Stimulated activated CD4-positive, alpha-beta T cell treated with anti-CD3 and anti-CD28 coated beads, Interleukin-1b, Interleukin-23, amount 100 ng/mL, for 1 hour (primary cell): ENCODE results near the gene SHC2.
"Not testable (repeated sequence)": the region's sequence is repeated elsewhere in the genome, so short reads cannot be mapped to it uniquely, and the experiment has no call there.

Experiments used
- DNase-seq, 2 donors: peaks; one replicate each; pipeline ENCODE4 v3.0.0-alpha.2; 2020; ENCODE audit warnings: low read depth in 2 of 2

SHC2 gene

GRCh38 chr19:408441-408901 lies 52.4 kb downstream of the SHC2 start:
- no peak for DNase-seq

DNA sequence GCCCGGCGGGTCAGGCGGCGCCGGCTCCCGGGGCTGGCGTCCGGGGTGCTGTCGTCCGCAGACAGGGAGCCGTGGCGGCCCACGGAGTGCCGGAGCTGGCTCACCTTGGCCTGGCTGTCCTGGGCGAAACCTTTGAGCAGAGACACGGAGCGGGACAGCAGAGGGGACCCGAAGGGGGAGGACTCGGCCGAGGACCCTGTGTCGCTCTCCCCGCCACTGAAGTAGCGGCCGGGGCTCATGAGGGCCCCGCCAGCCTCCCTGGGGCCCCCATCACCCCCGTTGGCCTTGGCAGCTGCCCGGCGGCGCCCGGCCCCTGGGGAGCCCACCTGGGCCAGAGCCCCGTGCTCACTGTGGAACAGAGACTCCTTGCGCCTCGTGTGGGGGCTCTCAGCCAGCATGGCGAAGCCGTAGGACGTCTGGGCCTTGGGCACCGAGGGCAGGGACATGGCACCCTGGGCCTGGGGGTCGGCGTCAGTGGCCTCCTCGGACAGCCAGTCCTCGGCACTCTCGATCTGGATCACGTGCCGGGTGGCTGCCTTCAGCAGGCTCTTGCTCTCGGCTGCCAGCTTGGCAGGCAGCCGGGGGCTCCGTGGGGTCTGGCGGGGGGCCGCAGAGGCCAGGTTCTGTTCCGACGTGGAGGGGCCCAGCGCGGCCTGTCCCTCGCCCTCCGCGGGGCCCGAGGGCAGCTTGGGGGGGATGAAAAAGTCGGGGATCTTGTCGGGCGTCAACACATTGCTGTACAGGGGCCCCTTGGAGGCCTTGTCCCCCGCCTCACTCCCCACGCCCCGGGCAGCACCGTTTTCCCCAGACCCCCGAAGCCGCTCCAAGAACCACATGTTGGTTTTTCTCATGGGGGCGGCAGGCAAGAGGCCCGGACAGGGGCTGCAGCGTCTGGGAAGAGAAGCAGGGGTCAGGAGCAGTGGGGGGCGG lies 53.1 kb downstream of the SHC2 start:
- no peak for DNase-seq

DNA sequence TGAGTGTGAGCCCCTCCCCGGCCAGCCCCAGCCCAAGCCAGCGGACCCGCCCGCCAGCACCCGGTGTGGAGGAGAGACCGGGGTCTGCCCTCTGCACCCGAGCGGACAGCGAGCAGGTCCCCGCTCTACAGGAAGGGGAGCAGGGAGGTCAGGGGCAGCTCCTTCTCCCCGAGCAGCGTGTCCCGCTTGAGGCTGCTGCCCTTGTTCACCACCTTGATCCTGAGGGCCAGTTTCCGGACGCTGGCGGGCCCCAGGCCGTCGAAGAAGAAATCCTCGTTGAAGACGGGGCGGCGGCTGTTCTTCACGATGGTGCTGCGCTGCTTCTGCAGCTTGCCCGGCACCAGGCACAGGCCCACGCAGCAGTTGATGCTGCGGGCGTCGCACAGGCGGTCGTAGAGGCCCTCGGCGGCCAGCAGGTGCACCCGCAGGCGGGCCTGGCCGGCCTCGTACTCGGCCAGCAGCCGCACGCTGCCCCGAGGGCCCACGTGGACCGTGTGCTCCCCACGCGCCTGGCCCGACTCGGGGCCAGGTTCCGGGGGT lies 53.8 kb downstream of the SHC2 start:
- no peak for DNase-seq

- no peak for DNase-seq
These were observed 54.6 kb downstream of the SHC2 start for GRCh38 chr19:406135-406781.

DNA sequence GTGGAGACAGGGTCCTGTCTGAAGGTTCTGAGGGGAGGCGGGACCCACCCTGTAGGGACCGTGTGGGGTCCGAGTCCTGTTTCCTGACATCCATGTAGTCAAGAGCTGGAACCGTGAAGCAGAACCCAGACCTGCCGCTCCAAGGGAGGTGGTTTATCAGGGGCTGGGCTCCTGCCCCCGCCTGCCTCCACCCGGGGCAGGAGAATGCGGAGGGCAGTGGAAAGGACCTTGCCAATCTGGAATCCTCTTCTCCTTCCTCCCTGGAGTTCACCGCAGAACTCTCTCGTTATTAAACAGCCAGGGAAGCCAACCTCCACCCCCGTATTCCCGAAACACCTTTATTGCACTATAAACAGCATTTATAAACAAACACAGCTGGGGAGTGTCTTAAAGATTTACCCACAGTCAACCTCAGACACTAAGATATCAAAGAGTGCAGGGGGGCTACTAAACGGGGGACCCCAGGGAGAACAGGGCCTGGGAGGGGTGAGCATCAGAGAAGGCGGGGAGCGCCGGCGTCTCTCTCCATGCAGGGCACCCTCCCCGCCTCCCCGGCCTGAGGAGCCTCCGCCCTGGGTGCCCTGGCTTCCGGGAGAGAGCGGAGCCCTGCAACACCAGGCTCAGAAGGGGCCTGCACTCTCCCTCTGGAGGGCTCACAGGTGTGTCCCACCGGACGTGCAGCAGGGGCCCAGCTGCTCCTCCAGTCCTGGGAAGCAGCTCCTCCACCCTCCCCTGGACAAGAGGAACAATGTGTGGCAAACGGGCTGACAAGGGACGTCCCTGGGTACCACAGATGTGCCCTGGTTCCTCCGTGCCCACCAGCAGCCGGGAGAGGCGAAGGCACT lies 55.5 kb downstream of the SHC2 start:
- DNase-seq, result no peak

DNA sequence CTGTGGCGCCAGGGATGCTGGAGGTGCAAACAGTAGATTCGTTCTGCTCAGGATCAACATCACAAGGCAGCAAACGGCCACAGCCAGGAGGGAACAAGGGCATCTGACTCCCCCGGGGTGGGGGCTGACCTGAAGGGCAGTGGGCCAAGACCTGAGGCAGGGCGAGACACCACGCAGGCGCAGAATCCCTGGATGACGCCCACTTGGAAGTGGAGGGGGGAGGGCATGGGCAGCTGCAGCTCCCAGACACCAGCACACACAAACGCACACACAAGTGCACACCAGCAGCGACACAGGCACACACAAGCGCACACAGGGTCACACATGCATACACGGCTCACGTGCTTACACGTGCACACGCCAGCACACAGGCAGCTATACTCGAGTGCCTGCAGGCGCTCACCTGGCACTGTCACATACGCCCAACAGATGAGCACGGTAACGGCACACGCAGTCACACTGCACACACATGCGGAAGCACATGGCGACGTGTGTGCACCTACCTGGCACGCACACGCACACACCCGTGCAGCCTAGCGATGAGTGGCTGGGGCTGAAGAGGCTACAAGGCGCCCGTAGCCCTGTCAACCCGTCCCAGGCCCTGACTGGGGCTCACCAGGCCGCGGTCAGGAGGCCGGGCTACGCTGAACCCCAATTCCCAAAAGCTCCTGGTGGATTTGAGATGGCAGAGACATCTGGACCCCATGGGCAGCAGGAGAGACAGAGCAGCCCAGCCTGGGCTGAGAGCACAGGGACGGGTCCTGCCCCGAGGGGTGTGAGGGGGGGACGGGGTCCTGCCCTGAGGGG lies 57.4 kb downstream of the SHC2 start:
- DNase-seq, result no peak

DNA sequence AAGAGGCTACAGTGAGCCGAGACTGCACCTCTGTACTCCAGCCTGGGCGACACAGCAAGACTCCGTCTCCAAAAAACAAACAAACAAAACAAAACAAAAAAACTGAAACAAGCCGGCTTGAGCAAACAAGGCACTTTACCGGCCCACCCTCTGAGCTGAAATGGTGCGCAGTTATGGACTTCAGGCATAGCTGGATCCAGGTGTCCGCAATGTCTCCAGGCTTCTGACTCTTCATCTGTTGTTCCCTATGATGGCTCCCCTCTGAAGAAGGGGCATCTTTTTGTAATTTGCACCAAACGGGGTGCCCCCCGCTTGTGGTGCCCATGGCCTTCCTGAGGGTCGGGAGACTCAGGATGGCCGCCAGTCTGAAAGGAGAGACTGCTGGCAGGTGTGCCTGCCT lies 58.0 kb downstream of the SHC2 start:
- DNase-seq, result no peak

GRCh38 chr19:401866-402511 lies 58.8 kb downstream of the SHC2 start:
- no peak for DNase-seq

DNA sequence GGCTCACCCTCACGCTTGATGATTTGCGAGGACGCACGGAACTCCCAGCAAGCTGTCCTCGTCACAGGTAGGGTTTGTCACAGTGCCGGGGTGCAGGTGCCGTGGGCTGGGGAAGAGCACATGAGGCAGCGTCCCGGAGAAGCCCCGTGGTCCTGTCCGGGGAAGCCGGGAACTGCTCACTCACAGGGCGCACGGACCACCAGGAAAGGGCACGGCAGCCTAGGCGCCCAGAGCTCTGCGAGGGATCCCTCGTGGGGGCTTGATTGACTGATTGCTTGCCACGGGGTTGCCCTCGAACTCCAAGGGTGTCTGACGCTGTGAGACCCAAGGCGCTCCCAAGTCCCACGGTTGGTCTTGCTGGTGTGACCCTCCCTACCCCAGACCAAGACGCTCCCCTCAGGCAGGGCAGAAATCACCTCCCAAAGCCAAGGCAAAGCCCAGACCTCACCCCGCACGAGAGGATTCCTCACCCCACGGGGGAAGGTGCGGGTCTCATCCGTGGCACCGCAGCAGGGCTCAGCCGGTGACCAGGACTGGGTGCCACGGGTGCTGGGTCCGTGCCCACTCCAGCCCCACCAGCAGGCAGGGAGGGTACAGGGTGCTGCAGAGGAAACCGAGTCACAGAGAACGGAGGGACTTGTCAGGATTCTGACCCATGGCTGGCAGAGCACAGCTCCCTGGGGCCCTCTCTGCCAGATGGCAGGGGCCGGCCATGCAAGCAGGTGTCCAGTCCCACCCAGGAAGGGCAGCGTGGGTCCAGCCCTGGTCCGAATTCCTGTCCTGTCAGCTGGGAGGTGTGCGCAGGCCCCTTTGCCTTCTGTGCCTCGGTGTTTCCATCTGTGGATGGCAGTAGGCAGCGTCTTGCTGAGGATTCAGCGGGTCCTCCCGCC lies 59.6 kb downstream of the SHC2 start:
- no peak for DNase-seq

DNA sequence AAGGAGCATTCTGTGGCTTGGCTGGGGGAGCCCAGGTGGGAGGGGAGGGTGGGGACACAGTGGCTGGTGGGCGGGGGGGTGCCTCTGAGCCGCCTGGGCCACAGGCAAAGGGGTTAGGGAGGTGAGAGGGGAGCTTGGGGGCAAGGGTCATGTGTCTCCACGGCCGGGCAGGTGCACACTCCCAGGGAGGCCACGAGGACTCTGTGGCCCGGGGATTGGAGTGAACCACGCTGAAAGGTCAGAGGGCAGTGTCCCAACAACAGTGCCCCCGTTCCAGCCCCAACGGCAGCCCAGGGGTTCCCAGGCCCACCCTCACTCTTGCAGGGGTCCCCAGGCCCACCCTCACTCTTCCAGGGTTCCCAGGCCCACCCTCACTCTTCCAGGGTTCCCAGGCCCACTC lies 61.5 kb downstream of the SHC2 start:
- no peak for DNase-seq

GRCh38 chr19:398719-399118 lies 62.1 kb downstream of the SHC2 start:
- no peak for DNase-seq

DNA sequence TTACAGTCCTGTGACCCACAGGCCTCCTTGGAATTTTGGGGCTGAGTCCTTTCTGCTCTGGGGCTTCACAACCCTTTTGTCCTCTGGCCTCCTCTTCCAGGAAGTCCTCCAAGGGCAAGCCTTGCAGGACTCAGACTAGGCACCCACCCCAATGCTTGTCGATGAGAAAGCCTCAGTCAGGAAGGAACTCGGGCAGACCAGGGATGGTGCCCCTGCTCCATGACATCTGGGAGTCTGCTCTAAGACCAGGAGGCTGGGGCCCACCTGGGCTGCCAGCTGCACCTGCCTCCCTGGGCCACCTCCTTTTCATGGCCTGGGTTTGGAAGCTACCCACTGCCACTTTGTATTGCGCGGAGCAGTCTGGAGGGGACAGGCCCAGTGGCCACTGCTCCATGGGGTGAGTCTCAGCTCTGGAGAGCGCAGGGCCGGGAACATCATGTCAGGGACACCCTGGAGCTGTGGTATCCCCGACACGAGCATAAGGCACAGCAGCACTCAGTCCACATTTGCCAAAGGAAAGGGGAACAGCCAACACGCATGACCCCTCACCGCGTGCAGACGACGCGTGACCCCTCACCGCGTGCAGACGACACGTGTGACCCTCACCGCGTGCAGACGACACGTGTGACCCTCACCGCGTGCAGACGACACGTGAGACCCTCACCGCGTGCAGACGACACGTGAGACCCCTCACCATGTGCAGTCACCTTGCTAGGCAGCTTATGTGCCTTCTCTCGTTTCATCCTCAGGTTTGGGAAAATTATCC lies 62.7 kb downstream of the SHC2 start:
- no peak for DNase-seq

GRCh38 chr19:397321-397720 lies 63.5 kb downstream of the SHC2 start:
- DNase-seq, result no peak

DNA sequence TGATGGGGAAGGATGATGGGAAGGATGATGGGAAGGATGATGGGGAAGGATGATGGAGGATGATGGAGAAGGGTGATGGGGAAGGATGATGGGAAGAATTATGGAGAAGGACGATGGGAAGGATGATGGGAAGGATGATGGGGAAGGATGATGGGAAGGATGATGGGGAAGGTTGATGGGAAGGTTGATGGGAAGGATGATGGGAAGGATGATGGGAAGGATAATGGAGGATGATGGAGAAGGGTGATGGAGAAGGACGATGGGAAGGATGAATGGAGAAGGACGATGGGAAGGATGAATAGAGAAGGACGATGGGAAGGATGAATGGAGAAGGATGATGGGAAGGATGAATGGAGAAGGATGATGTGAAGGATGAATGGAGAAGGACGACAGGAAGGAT lies 65.4 kb downstream of the SHC2 start:
- no peak for DNase-seq

- not testable (repeated sequence) for DNase-seq
These were observed 66.0 kb downstream of the SHC2 start for GRCh38 chr19:394857-395256.

GRCh38 chr19:393560-393959 lies 67.3 kb downstream of the SHC2 start:
- not testable (repeated sequence) for DNase-seq

- no peak for DNase-seq
These were observed 68.4 kb downstream of the SHC2 start for GRCh38 chr19:392375-392970.

DNA sequence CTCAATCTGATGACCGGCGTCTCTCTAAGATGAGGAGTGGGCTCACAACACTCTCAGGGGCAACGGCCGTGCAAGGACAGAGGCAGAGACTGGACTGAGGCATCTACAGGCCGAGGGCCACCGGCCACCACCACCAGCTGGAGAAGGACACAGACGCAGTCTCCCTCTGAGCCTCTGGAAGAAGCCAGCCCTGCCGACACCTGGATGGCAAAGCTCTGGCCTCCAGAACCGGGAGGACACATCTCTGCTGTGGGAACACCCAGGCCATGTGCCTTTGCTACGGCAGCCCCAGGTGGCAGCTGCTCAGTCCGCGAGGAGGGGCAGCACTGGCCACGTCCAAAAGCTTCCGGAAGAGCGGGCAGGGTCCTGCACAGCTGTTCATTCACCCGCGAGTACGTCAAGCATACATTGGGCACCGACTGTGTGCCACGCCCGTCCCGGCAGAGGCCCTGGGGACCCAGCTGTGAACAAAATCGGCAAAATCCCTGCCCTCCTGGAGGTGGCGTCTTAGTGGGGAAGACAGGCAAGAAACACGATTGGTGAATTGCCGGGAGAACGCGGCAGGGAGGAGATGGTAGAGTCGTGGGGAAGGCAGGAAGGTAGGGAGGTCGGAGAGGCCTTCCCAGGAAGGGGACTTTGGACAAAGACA lies 69.0 kb downstream of the SHC2 start:
- no peak for DNase-seq
